Liver (tissue), 9 donors: ENCODE data around the gene HTR2B. TPM values are rescaled to one million over a fixed set of nuclear protein-coding genes. Genes with fewer than 3 reads are reported as not detected.

Experiments
- DNase-seq: peaks from one replicate; pipeline ENCODE4 v3.0.0-alpha.2; 2017; ENCODE audit warnings: low spot score
- H3K27ac ChIP-seq, 2 donors: one replicate each; pipeline ENCODE4 v1.7.0; 2013; ENCODE audit warnings: inconsistent platforms in 2 of 2, low read length in 2 of 2, control low read depth in 1 of 2, low read depth in 1 of 2, mild to moderate bottlenecking in 1 of 2
- H3K27me3 ChIP-seq, 4 donors: one replicate each; pipeline versions ENCODE4 v1.6.1 to v1.7.0; 2013; ENCODE audit warnings: low read length in 3 of 4, inconsistent platforms in 1 of 4, mild to moderate bottlenecking in 1 of 4, moderate library complexity in 1 of 4; ENCODE audit not compliant: control insufficient read depth in 4 of 4, insufficient read depth in 4 of 4
- H3K36me3 ChIP-seq, 4 donors: one replicate each; pipeline versions ENCODE4 v1.6.1 to v1.7.0; 2013; ENCODE audit warnings: low read length in 3 of 4, mild to moderate bottlenecking in 3 of 4, low read depth in 1 of 4, moderate library complexity in 1 of 4; ENCODE audit not compliant: control insufficient read depth in 4 of 4, insufficient read depth in 3 of 4
- H3K4me1 ChIP-seq, 4 donors: one replicate each; pipeline versions ENCODE4 v1.6.1 to v1.7.0; 2013; ENCODE audit warnings: low read length in 3 of 4, mild to moderate bottlenecking in 3 of 4, moderate library complexity in 1 of 4; ENCODE audit not compliant: control insufficient read depth in 4 of 4, insufficient read depth in 4 of 4
- H3K4me3 ChIP-seq, 3 donors: one replicate each; pipeline versions ENCODE4 v1.6.1 to v1.7.0; 2013; ENCODE audit warnings: low read length in 3 of 3, control low read depth in 1 of 3, low read depth in 1 of 3, mild to moderate bottlenecking in 1 of 3
- H3K9ac ChIP-seq, 2 donors: one replicate each; pipeline ENCODE4 v1.7.0; 2013; ENCODE audit warnings: low read length in 2 of 2, mild to moderate bottlenecking in 2 of 2, moderate library complexity in 2 of 2, control low read depth in 1 of 2, low read depth in 1 of 2
- H3K9me3 ChIP-seq, 4 donors: one replicate each; pipeline versions ENCODE4 v1.6.1 to v1.7.0; 2013; ENCODE audit warnings: low read length in 3 of 4; ENCODE audit not compliant: control insufficient read depth in 4 of 4
- ATF3 ChIP-seq: IDR thresholded peaks from 2 replicates; pipeline ENCODE4 v1.6.1; 2016; ENCODE audit warnings: antibody characterized with exemption
- EGR1 ChIP-seq, 2 donors: IDR thresholded peaks; 2 replicates each; pipeline ENCODE4 v1.6.1; 2016 to 2018; ENCODE audit warnings: antibody characterized with exemption in 2 of 2, low read depth in 2 of 2
- HNF4A ChIP-seq, 2 donors: conservative IDR thresholded peaks; 2 replicates each; pipeline ENCODE4 v1.6.1; 2016; ENCODE audit warnings: antibody characterized with exemption in 2 of 2, mild to moderate bottlenecking in 2 of 2
- HNF4G ChIP-seq: IDR thresholded peaks from 2 replicates; pipeline ENCODE4 v1.6.1; 2016; ENCODE audit warnings: antibody characterized with exemption
- JUND ChIP-seq, 2 donors: IDR thresholded peaks; 2 replicates each; pipeline ENCODE4 v1.6.1; 2016; ENCODE audit warnings: antibody characterized with exemption in 2 of 2
- MAX ChIP-seq: IDR thresholded peaks from 2 replicates; pipeline ENCODE4 v1.6.1; 2016; ENCODE audit warnings: antibody characterized with exemption
- NR2F2 ChIP-seq: IDR thresholded peaks from 2 replicates; pipeline ENCODE4 v1.6.1; 2016; ENCODE audit warnings: antibody characterized with exemption
- RAD21 ChIP-seq, 2 donors: IDR thresholded peaks; 2 replicates each; pipeline ENCODE4 v1.6.1; 2016; ENCODE audit warnings: antibody characterized with exemption in 2 of 2, mild to moderate bottlenecking in 2 of 2
- REST ChIP-seq: IDR thresholded peaks from 2 replicates; pipeline ENCODE4 v1.6.1; 2016; ENCODE audit warnings: antibody characterized with exemption, mild to moderate bottlenecking
- RXRA ChIP-seq, 2 donors: IDR thresholded peaks; 2 replicates each; pipeline ENCODE4 v1.6.1; 2017 to 2018; ENCODE audit warnings: antibody characterized with exemption in 2 of 2, mild to moderate bottlenecking in 1 of 2
- WGBS: extraction: QIAGEN DNeasy Blood & Tissue Kit; methylation state at CpG from one replicate; pipeline ENCODE4 v1.1.7; 2013; 5-methylcytosine and 5-hydroxymethylcytosine counted together
- polyA plus RNA-seq, 2 donors: library from polyadenylated mRNA; stranded (reverse) in 1 of 2; unstranded in 1 of 2; fragments of 200-250 nt in 1 of 2; fragments of >200 nt in 1 of 2; fragmentation: Nextera tagmentation in 1 of 2; extraction: Ambion mirVana in 1 of 2; gene quantifications; one replicate each; pipeline versions ENCODE4 v1.2.1 to v1.2.3, GENCODE V29; 2013 to 2015
- total RNA-seq, 2 donors: library from RNA; depleted of rRNA; stranded (reverse); fragments of >200 nt; gene quantifications; one replicate each; pipeline ENCODE4 v1.2.3, GENCODE V29; 2014
- donor health status: healthy.
- donor health status: healthy.
- donor health status: healthy.
- donor health status: healthy.
- donor health status: healthy.

The HTR2B gene
- total and polyA plus RNA-seq, 4 donors = 0.09 to 1.0 (median 0.63) TPM

GRCh38 chr2:231167745-231168459 lies 43.1 kb upstream of the HTR2B start:
- H3K9ac ChIP-seq = no peak overlapping the region
- no peaks in the 10 kb centered on the region for H3K4me1 ChIP-seq
- WGBS = 87% methylated on average over 6 of the region's 6 CpGs
- H3K36me3 ChIP-seq = peaks cover 4 to 60% (median 58%) of the 10 kb centered on the region in 4 donors
- H3K27ac ChIP-seq = no peak overlapping the region
- no peaks in the 10 kb centered on the region for H3K9me3 ChIP-seq
- no peaks in the 10 kb centered on the region for H3K27me3 ChIP-seq
- TF ChIP-seq RXRA (IDR thresholded peaks at IDR 0.05) (no peak), RAD21 (IDR thresholded peaks at IDR 0.05) (no peak), MAX (no peak), NR2F2 (no peak), HNF4G (no peak), JUND (IDR thresholded peaks at IDR 0.05) (no peak), EGR1 (IDR thresholded peaks at IDR 0.05; ENCODE audit: low read depth in 2 of 2) (no peak), REST (no peak)
- H3K4me3 ChIP-seq = no peak overlapping the region
- no peak for DNase-seq

- no peak for DNase-seq
- Histone ChIP-seq H3K9me3 (no peaks in the 10 kb centered on the region), H3K4me3 (no peak overlapping the region), H3K27ac (no peak overlapping the region), H3K27me3 (no peaks in the 10 kb centered on the region), H3K4me1 (no peaks in the 10 kb centered on the region), H3K9ac (no peak overlapping the region), H3K36me3 (peaks cover 3 to 46% (median 43%) of the 10 kb centered on the region in 4 donors)
- 95% methylated on average over 4 of the region's 4 CpGs for WGBS
- TF ChIP-seq MAX = no peak
- no peak for TF ChIP-seq ATF3
- no peak for TF ChIP-seq REST
- TF ChIP-seq JUND (IDR thresholded peaks at IDR 0.05) = no peak
- TF ChIP-seq HNF4A (conservative IDR thresholded peaks at IDR 0.05) = no peak
These were observed 38.7 kb upstream of the HTR2B start for GRCh38 chr2:231163414-231164095.
